ENCODE measurements around the gene SSTR1.

SSTR1 gene

GRCh38 chr14:38243696-38244240, 36.1 kb downstream of the SSTR1 start:
- DNase-seq, result no peak

GRCh38 chr14:38248321-38249028, 40.8 kb downstream of the SSTR1 start:
- DNase-seq, result no peak

GRCh38 chr14:38250331-38250730, 42.6 kb downstream of the SSTR1 start:
- DNase-seq, result no peak

DNA sequence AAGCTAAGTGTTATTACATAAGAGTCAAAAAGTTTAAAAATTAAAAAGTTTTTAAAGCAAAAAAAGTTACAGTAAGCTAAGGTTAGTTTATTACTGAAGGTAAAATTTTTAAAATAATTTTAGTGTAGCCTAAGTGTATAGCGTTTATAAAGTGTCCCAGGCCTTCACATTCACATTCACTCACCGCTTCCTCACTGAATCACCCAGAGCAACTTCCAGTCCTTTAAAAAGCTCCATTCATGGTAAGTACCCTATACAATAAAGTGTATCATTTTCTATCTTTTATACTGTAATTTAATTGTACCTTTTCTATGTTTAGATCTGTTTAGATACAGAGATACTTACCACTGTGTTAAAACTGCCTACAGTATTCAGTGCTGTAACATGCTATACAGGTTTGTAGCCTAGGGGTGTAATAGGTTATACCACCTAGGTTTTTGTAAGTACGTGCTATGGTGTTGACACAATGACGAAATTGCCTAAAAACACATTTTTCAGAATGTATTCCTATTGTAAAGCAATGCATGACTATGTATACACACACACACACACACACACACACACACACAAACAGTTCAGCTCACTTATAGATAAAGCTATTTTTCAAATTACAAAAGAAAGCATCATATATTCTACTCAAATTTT, 44.5 kb downstream of the SSTR1 start:
- DNase-seq, result no peak

DNA sequence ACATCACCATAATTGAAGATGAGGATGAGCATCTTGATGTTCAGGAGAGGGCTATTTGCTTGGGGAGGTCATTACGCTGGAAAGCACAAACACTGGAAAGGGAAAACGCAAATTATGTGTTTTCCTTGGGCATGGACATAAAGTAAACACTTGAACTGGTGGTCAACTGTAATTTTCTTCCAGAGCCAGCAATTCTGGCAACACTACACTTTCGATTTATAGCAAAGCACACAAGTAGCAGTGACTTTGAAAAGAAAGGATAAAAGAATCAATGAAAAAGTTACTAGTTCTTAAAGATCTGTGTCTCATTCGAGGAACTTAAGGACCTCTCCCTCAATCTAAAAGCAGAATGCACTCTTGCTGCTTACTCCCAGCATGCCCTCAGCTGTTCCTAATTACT, 46.0 kb downstream of the SSTR1 start:
- DNase-seq, result no peak

DNA sequence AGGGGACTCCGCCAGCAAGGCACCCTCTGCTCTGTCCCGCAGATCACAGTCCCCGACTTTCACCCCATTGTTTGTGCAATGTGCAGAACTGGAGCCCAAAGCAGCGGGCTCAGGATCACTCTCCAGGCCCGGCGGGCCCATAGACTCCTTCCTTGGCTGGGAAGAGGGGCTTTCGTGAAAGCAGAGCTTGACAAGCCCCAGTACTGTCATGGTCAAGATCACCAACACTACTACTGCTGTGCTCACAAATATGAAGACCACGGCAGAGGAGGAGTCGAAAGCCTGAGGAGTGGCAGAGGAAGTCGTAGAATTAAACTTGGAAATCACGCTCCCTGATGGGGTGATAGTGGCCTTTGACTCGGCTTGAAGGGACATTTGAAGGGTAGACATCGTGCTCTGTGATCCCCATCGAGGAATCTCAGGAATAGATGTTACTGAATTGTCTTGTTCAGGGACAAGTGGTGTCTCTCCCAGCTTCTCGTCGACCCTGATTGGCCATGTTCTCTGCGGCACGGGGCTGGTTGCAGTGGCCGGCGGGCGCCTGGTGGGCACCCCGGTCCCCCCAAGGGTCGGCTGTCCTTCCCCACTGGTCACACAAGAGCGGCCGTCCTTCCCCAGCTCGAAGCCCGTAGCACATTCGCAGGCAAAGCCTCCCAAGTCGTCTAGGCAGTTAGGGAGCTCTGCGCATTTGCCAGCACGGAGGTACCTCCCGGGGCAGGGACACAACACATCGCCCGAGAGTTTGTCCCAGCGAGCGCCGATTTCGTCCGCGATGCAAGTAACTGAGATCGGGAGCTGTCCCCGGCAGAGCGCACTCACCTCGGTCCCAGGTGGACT, 47.1 kb downstream of the SSTR1 start:
- no peak for DNase-seq

DNA sequence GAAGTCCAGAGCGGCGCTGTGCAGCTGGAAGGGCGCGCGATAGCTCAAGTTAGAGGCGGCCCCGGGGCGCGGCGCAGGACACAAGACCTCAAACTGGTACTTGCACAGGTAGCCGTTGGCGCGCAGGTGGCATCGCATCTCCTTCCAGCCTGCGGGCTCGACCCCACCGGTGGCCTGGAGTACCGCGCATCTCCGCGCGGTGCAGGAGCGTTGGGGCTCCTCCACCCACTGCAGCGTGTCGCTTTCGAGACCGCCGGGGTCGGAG, 47.6 kb downstream of the SSTR1 start:
- DNase-seq, result no peak

- no peak for DNase-seq
Measured at GRCh38 chr14:38255673-38256532, 48.2 kb downstream of the SSTR1 start, which contains the start of gene CLEC14A. Gene CLEC14A, minus strand, starts transcription at chr14:38256093. Its CDS starts 71 bp downstream, at chr14:38256022.

DNA sequence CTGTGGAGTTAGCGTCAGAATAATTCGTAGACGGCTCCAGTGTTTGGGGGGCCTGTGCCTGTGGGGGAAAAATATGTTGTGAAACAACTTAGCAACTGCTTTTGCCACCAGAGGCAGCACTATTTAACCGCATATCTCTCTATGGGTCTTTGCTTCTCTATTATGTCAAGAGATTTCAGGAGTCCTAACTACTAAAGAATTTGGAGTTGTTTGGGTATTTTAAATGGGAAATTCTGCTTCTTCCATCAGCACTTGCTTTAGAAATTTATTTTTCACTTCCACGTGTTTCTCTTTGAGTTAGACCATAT, 48.8 kb downstream of the SSTR1 start:
- DNase-seq, result no peak

- no peak for DNase-seq
Measured at GRCh38 chr14:38257507-38257906, 49.8 kb downstream of the SSTR1 start.

DNA sequence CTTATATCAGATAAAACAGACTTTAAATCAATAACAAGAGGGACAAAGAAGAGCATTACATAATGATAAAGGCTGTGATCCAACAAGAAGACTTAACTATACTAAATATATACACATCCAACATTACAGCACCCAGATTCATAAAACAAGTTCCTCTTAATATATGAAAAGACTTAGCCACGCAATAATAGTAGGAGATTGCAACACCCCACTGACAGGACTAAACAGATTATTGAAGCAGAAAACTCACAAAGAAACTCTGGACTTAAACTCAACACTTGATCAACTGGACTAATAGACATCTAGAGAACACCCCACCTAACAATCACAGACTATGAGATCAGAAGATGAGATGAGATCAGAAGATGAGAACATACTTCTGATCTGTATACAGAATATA, 53.9 kb downstream of the SSTR1 start:
- DNase-seq, result no peak

All from CD4-positive, alpha-beta T cell treated with Interleukin-17A for 4 hours (primary cell).